Endothelial cell of umbilical vein (primary cell): ENCODE data around the gene ZNHIT2.

Experiments
- EZH2 ChIP-seq: IDR thresholded peaks from 2 replicates; pipeline ENCODE4 v1.6.1; 2012; ENCODE audit warnings: borderline replicate concordance, low read depth, mild to moderate bottlenecking, moderate library complexity, low read length, inconsistent platforms; ENCODE audit not compliant: severe bottlenecking
- MAX ChIP-seq: IDR thresholded peaks from 2 replicates; pipeline ENCODE4 v1.6.1; 2011; ENCODE audit not compliant: insufficient read depth, insufficient read length
- MYC ChIP-seq: IDR thresholded peaks from one replicate; pipeline ENCODE4 v1.6.1; 2011; ENCODE audit warnings: mild to moderate bottlenecking, low read depth, low read length
- POLR2A ChIP-seq: IDR thresholded peaks from 2 replicates; pipeline ENCODE4 v1.6.1; 2012; ENCODE audit warnings: low read depth, mild to moderate bottlenecking, control low read depth, low read length
- POLR2AphosphoS5 ChIP-seq: IDR thresholded peaks from 2 replicates; pipeline ENCODE4 v1.6.1; 2012; ENCODE audit warnings: low read depth, mild to moderate bottlenecking, control low read depth, low read length, moderate library complexity; ENCODE audit not compliant: insufficient read depth
- TF ChIP-seq, protein P1 (sequence below), 2 donors: IDR thresholded peaks; 1 replicate in 1 of 2; 2 replicates in 1 of 2; pipeline ENCODE4 v1.5.1; 2011; ENCODE audit warnings: low read length in 2 of 2, mild to moderate bottlenecking in 2 of 2, moderate library complexity in 2 of 2, control low read depth in 1 of 2, inconsistent platforms in 1 of 2, low read depth in 1 of 2; ENCODE audit not compliant: insufficient read depth in 1 of 2; ENCODE audit errors: extremely low read depth in 1 of 2

- TF ChIP-seq, protein P1, sequence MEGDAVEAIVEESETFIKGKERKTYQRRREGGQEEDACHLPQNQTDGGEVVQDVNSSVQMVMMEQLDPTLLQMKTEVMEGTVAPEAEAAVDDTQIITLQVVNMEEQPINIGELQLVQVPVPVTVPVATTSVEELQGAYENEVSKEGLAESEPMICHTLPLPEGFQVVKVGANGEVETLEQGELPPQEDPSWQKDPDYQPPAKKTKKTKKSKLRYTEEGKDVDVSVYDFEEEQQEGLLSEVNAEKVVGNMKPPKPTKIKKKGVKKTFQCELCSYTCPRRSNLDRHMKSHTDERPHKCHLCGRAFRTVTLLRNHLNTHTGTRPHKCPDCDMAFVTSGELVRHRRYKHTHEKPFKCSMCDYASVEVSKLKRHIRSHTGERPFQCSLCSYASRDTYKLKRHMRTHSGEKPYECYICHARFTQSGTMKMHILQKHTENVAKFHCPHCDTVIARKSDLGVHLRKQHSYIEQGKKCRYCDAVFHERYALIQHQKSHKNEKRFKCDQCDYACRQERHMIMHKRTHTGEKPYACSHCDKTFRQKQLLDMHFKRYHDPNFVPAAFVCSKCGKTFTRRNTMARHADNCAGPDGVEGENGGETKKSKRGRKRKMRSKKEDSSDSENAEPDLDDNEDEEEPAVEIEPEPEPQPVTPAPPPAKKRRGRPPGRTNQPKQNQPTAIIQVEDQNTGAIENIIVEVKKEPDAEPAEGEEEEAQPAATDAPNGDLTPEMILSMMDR (IDR thresholded peaks at IDR 0.05; ENCODE audit: extremely low read depth in 1 of 2, insufficient read depth in 1 of 2, low read depth in 1 of 2, low read length in 2 of 2), result no peak
- TF ChIP-seq EZH2, result no peak
- TF ChIP-seq POLR2AphosphoS5, result no peak
- TF ChIP-seq POLR2A, result no peak
- TF ChIP-seq MYC, result no peak
- TF ChIP-seq MAX, result no peak
Observed at GRCh38 chr11:65118097-65118837, 766 bp upstream of the ZNHIT2 start.
